DLD1 (cell line): ENCODE measurements around the gene FOLR2.

ENCODE experiments used
- in situ Hi-C: cut with HindIII; loops from 2 replicates; pipeline ENCODE4 v1.10.0; 2017; ENCODE audit warnings: low sequenced_read_pairs

Gene FOLR2

GRCh38 chr11:72239849-72240460 lies 23.4 kb downstream of the FOLR2 start:
- in situ Hi-C loops = loop anchor here (10.0 kb wide), 1 partner anchor 215 kb away; no protein-coding TSS in a partner anchor

GRCh38 chr11:72240461-72241290 lies 24.1 kb downstream of the FOLR2 start:
- in situ Hi-C loops = loop anchor here (10.0 kb wide), 1 partner anchor 216 kb away; no protein-coding TSS in a partner anchor

GRCh38 chr11:72241291-72241781 lies 24.7 kb downstream of the FOLR2 start:
- in situ Hi-C loops = loop anchor here (10.0 kb wide), 1 partner anchor 217 kb away; no protein-coding TSS in a partner anchor

GRCh38 chr11:72242141-72242540 lies 25.5 kb downstream of the FOLR2 start:
- in situ Hi-C loops = loop anchor here (10.0 kb wide), 1 partner anchor 217 kb away; no protein-coding TSS in a partner anchor

GRCh38 chr11:72243173-72244059 lies 26.8 kb downstream of the FOLR2 start:
- in situ Hi-C loops = loop anchor here (10.0 kb wide), 1 partner anchor 219 kb away; no protein-coding TSS in a partner anchor

- in situ Hi-C loops = loop anchor here (10.0 kb wide), 1 partner anchor 219 kb away; no protein-coding TSS in a partner anchor
Measured at GRCh38 chr11:72244060-72244360, 27.4 kb downstream of the FOLR2 start, which contains the start of gene PHOX2A. PHOX2A (minus strand) TSS chr11:72244176; CDS start chr11:72244004, 172 bp downstream.

- in situ Hi-C loops = loop anchor here (10.0 kb wide), 1 partner anchor 220 kb away; no protein-coding TSS in a partner anchor
Measured at GRCh38 chr11:72244361-72245262, 28.0 kb downstream of the FOLR2 start.

GRCh38 chr11:72245263-72245816 lies 28.7 kb downstream of the FOLR2 start:
- in situ Hi-C loops = loop anchor here (10.0 kb wide), 1 partner anchor 221 kb away; no protein-coding TSS in a partner anchor

GRCh38 chr11:72247584-72247983 lies 31.0 kb downstream of the FOLR2 start:
- in situ Hi-C loops = loop anchor here (10.0 kb wide), 1 partner anchor 223 kb away; no protein-coding TSS in a partner anchor

- in situ Hi-C loops = loop anchor here (10.0 kb wide), 1 partner anchor 225 kb away; no protein-coding TSS in a partner anchor
Measured at GRCh38 chr11:72249961-72250360, 33.4 kb downstream of the FOLR2 start.

- in situ Hi-C loops = no loop called here
Measured at GRCh38 chr11:72250661-72251464, 34.3 kb downstream of the FOLR2 start.

- in situ Hi-C loops = no loop called here
Measured at GRCh38 chr11:72251614-72252013, 35.0 kb downstream of the FOLR2 start.

GRCh38 chr11:72253392-72253791 lies 36.8 kb downstream of the FOLR2 start:
- in situ Hi-C loops = no loop called here

- in situ Hi-C loops = no loop called here
Measured at GRCh38 chr11:72254299-72254993, 37.9 kb downstream of the FOLR2 start.

- in situ Hi-C loops = no loop called here
Measured at GRCh38 chr11:72257570-72257969, 41.0 kb downstream of the FOLR2 start.

- in situ Hi-C loops = no loop called here
Measured at GRCh38 chr11:72259490-72259889, 42.9 kb downstream of the FOLR2 start.

GRCh38 chr11:72260574-72260973 lies 44.0 kb downstream of the FOLR2 start:
- in situ Hi-C loops = no loop called here

GRCh38 chr11:72263361-72263760 lies 46.8 kb downstream of the FOLR2 start:
- in situ Hi-C loops = no loop called here
